Spleen (tissue), 11 donors: ENCODE data around the gene CCDC157. TPM values are rescaled to one million over a fixed set of nuclear protein-coding genes. Genes with fewer than 3 reads are reported as not detected.

Experiments
- DNase-seq: peaks from one replicate; pipeline ENCODE4 v3.0.0-alpha.2; 2020
- H3K27ac ChIP-seq, 8 donors: fragments of 200-600 bp; sonication (generic) in 7 of 8; 1 replicate in 4 of 8; 2 replicates in 4 of 8; pipeline versions ENCODE4 v1.5.0 to v1.8.0; 2016 to 2021; ENCODE audit warnings: inconsistent platforms in 4 of 8, mild to moderate bottlenecking in 4 of 8, moderate library complexity in 1 of 8
- H3K27me3 ChIP-seq, 7 donors: fragments of 200-600 bp; sonication (generic) in 6 of 7; replicated peaks in 1 of 7; 1 replicate in 4 of 7; 2 replicates in 3 of 7; pipeline versions ENCODE4 v1.5.0 to v1.8.0; 2016 to 2021; ENCODE audit warnings: inconsistent platforms in 3 of 7, mild to moderate bottlenecking in 1 of 7
- H3K36me3 ChIP-seq, 6 donors: fragments of 200-600 bp; sonication (generic) in 5 of 6; 1 replicate in 4 of 6; 2 replicates in 2 of 6; pipeline versions ENCODE4 v1.5.0 to v1.8.0; 2016 to 2021; ENCODE audit warnings: inconsistent platforms in 2 of 6
- H3K4me1 ChIP-seq, 6 donors: fragments of 200-600 bp; sonication (generic) in 5 of 6; 1 replicate in 3 of 6; 2 replicates in 3 of 6; pipeline versions ENCODE4 v1.5.0 to v1.8.0; 2016 to 2021; ENCODE audit warnings: inconsistent platforms in 3 of 6
- H3K4me3 ChIP-seq, 8 donors: fragments of 200-600 bp; sonication (generic) in 7 of 8; 1 replicate in 4 of 8; 2 replicates in 4 of 8; pipeline versions ENCODE4 v1.5.0 to v1.8.0; 2016 to 2021; ENCODE audit warnings: inconsistent platforms in 4 of 8, mild to moderate bottlenecking in 4 of 8, moderate library complexity in 2 of 8
- H3K9me3 ChIP-seq, 8 donors: fragments of 200-600 bp; sonication (generic) in 7 of 8; 1 replicate in 4 of 8; 2 replicates in 4 of 8; pipeline versions ENCODE4 v1.5.0 to v1.8.0; 2016 to 2021; ENCODE audit warnings: inconsistent platforms in 4 of 8
- POLR2A ChIP-seq, 3 donors: fragments of 450-650 bp; IDR thresholded peaks; one replicate each; pipeline ENCODE4 v1.5.1; 2017; ENCODE audit warnings: antibody characterized with exemption in 3 of 3, mild to moderate bottlenecking in 1 of 3
- POLR2AphosphoS5 ChIP-seq, 3 donors: sonication (generic); formaldehyde crosslinking; IDR thresholded peaks; one replicate each; pipeline ENCODE4 v1.5.1; 2017; ENCODE audit warnings: antibody characterized with exemption in 3 of 3
- WGBS, 5 donors: extraction: QIAGEN DNeasy Blood & Tissue Kit in 3 of 5; methylation state at CpG; one replicate each; pipeline versions ENCODE4 v1.1.5 to v1.1.7; 2013 to 2018; 5-methylcytosine and 5-hydroxymethylcytosine counted together
- intact Hi-C: fragments of 100-400 bp; cut with DNase I; formaldehyde crosslinking; loops from one replicate; pipeline ENCODE4 v1.15.0; 2023; ENCODE audit warnings: low total_unique reads
- polyA plus RNA-seq, 3 donors: library from polyadenylated mRNA; stranded (reverse); fragments of 200-250 nt; gene quantifications; one replicate each; pipeline ENCODE4 v1.2.1, GENCODE V29; 2013
- small RNA-seq, 4 donors: library from RNA; depleted of rRNA; stranded (forward); fragments of <200 nt; gene quantifications; one replicate each; pipeline ENCODE3, GENCODE V24; 2016
- total RNA-seq, 7 donors: library from RNA; depleted of rRNA in 3 of 7; stranded (reverse); fragments of >200 nt in 3 of 7; fragmentation: NEBNext Ultra II Directional in 4 of 7; extraction: Animal tissue kit (Norgen Biotek cat#: 25700) in 4 of 7; gene quantifications; one replicate each; pipeline versions ENCODE4 v1.1.0 to v1.2.1, GENCODE V29; 2016 to 2021
- TF ChIP-seq, protein P1 (sequence below), 11 experiments: fragments of 200-600 bp in 7 of 11; fragments of 450-650 bp in 4 of 11; sonication (generic) in 4 of 11; IDR thresholded peaks in 8 of 11; conservative IDR thresholded peaks in 3 of 11; 1 replicate in 7 of 11; 2 replicates in 4 of 11; pipeline versions ENCODE4 v1.4.0 to v1.8.0; 2016 to 2021; ENCODE audit warnings: antibody characterized with exemption in 11 of 11, inconsistent platforms in 4 of 11, mild to moderate bottlenecking in 1 of 11
- donor health status: healthy with polysubstance abuse.
- donor health status: DM: no; HTN: no; CAD: no; lungs with moderate emphysema.
- donor health status: DM: no; HTN: no; CAD: no.
- donor health status: Bipolar disorder and iron deficiency.
- donor health status: healthy.
- donor health status: DM: no; HTN: no; CAD: no.
- donor health status: DM: yes; HTN: yes; CAD: no.

Gene CCDC157
- total and polyA plus RNA-seq, 10 donors: 2.1 to 8.1 (median 3.7) TPM

DNA sequence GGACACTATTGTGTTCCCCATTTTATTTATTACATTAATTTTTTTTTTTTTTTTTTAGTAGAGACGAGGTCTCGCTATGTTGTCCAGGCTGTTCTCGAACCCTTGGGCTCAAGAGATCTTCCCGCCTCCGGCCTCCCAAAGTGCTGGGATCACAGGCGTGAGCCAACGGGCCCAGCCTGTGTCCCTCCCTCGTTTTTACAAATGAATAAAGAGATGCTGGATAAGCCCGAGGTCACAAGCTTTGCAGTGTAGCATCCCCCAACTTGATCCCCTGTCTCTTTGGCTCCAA is 68.5 kb downstream of the CCDC157 start:
- peaks cover 29 to 68% (median 45%) of the 10 kb centered on the region in 6 donors for H3K4me1 ChIP-seq
- intact Hi-C loops: no loop called here
- 13 to 20% (median 16%) methylated on average over 9 of the region's 9 CpGs for WGBS, 5 donors
- H3K9me3 ChIP-seq: no peaks in the 10 kb centered on the region
- DNase-seq: no peak
- peak overlapping the region; percentile 49 to 93 (median 89) for H3K27ac ChIP-seq
- no peaks in the 10 kb centered on the region for H3K27me3 ChIP-seq
- H3K36me3 ChIP-seq: peaks cover 0 to 36% (median 11%) of the 10 kb centered on the region in 6 donors
- peak overlapping the region; percentile 57 to 96 (median 73) for H3K4me3 ChIP-seq
- TF ChIP-seq POLR2A (IDR thresholded peaks at IDR 0.05) (no peak), POLR2AphosphoS5 (IDR thresholded peaks at IDR 0.05) (no peak)
- TF ChIP-seq, protein P1, sequence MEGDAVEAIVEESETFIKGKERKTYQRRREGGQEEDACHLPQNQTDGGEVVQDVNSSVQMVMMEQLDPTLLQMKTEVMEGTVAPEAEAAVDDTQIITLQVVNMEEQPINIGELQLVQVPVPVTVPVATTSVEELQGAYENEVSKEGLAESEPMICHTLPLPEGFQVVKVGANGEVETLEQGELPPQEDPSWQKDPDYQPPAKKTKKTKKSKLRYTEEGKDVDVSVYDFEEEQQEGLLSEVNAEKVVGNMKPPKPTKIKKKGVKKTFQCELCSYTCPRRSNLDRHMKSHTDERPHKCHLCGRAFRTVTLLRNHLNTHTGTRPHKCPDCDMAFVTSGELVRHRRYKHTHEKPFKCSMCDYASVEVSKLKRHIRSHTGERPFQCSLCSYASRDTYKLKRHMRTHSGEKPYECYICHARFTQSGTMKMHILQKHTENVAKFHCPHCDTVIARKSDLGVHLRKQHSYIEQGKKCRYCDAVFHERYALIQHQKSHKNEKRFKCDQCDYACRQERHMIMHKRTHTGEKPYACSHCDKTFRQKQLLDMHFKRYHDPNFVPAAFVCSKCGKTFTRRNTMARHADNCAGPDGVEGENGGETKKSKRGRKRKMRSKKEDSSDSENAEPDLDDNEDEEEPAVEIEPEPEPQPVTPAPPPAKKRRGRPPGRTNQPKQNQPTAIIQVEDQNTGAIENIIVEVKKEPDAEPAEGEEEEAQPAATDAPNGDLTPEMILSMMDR (IDR thresholded peaks at IDR 0.05 in 8 of 11, conservative IDR thresholded peaks at IDR 0.05 in 3 of 11): no peak

DNA sequence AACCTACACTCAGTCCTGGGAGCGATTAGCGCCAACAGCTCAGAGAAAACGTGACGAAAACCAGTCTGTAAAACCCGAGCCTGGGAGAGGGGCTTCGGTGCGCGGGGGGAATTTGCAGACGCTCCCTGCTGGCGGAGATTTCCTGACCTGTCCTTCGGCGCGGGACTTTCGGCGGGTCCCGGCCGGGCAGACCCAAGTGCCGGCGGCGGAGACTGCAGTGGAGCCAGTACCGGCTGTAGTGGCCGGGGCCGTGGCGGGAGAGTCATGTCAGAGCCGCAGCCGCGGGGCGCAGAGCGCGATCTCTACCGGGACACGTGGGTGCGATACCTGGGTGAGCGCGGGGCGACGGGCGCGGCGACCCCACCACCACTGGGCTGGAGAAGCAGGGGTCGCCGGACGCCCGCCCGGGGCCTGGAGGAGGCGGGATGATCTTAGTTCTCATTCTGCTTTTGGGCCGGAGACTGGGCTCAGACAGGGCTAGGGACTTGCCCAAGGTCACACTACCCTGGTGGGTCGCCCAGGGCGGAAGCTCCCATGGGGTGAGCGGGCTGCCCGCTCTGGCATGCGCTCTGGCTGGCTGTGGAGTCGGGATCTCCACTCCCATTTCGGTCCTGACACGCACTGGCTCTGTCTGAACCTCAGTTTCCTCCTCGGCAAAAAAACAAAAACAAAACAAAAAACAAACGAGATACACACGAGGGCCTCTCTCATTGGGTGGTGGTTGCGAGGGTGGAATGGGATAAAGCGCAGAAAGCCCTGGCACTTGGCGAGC is 69.0 kb downstream of the CCDC157 start, which contains the start of gene MTFP1:
TSS of gene MTFP1 (plus strand) at position 153 of the 772 bp plus-strand sequence. CDS start at position 265, 112 bp downstream.
- H3K27ac ChIP-seq: peak within 1 kb of the TSS; percentile 88 to 95 (median 93)
- H3K4me3 ChIP-seq: peak within 1 kb of the TSS; percentile 58 to 96 (median 74)
- peak; percentile 89 for DNase-seq
- intact Hi-C loops: no loop called here
- no peaks in the 10 kb centered on the region for H3K27me3 ChIP-seq
- 3 to 21% (median 3%) methylated on average over 11 to 61 of the region's 61 CpGs for WGBS, 5 donors
- H3K36me3 ChIP-seq: peaks cover 0 to 31% (median 11%) of the 10 kb centered on the region in 6 donors
- peaks cover 29 to 63% (median 45%) of the 10 kb centered on the region in 6 donors for H3K4me1 ChIP-seq
- no peaks in the 10 kb centered on the region for H3K9me3 ChIP-seq
- TF ChIP-seq POLR2AphosphoS5 (IDR thresholded peaks at IDR 0.05) (peak; percentile 61 to 77 (median 73)), POLR2A (IDR thresholded peaks at IDR 0.05) (no peak)
- TF ChIP-seq, protein P1 (IDR thresholded peaks at IDR 0.05 in 8 of 11, conservative IDR thresholded peaks at IDR 0.05 in 3 of 11): peak in 2 of 11 experiments; percentile 13 to 20

Small RNA genes within 50 kb of the gene (small RNA-seq; reads per million reads assigned to genes)
- gene AC004832.3 (0 reads per million in 4 donors), gene RNU6-564P (0 reads per million in 4 donors)

Other genes with a start within 250 kb of the CCDC157 start
- gene LIF, start 110.2 kb upstream of the CCDC157 start, total RNA-seq: 1 to 10 TPM in 3 of 7 donors, under 1 TPM in 2, not detected in 2; 0.32 to 3.2 (median 2.3) TPM
- under 1 TPM; 0.21 to 0.77 (median 0.24) TPM for gene LIF, start 110.2 kb upstream of the CCDC157 start, polyA plus RNA-seq
- 10 to 100 TPM in 2 of 7 donors, 1 to 10 TPM in 5; 2.1 to 16.8 (median 4.5) TPM for gene OSM, start 90.2 kb upstream of the CCDC157 start, total RNA-seq
- gene OSM, start 90.2 kb upstream of the CCDC157 start, polyA plus RNA-seq: 1 to 10 TPM; 1.2 to 2.1 (median 1.7) TPM
- 10 to 100 TPM in 5 of 7 donors, 1 to 10 TPM in 2; 7.4 to 18.9 (median 14.6) TPM for gene CASTOR1, start 67.5 kb upstream of the CCDC157 start, total RNA-seq
- gene CASTOR1, start 67.5 kb upstream of the CCDC157 start, polyA plus RNA-seq: 10 to 100 TPM in 2 of 3 donors, 1 to 10 TPM in 1; 5.6 to 12.8 (median 12.0) TPM
- gene TBC1D10A, start 30.1 kb upstream of the CCDC157 start, total RNA-seq: 10 to 100 TPM; 26.8 to 46.4 (median 34.3) TPM
- 10 to 100 TPM; 21.1 to 37.4 (median 22.1) TPM for gene TBC1D10A, start 30.1 kb upstream of the CCDC157 start, polyA plus RNA-seq
- gene SF3A1, start 113 bp upstream of the CCDC157 start, total RNA-seq: 100 to 1,000 TPM; 154 to 223 (median 182) TPM
- 10 to 100 TPM; 14.9 to 22.8 (median 16.1) TPM for gene SF3A1, start 113 bp upstream of the CCDC157 start, polyA plus RNA-seq
- 10 to 100 TPM; 10.2 to 19.5 (median 15.9) TPM for gene RNF215, start 30.4 kb downstream of the CCDC157 start, total RNA-seq
- 10 to 100 TPM in 1 of 3 donors, 1 to 10 TPM in 2; 6.5 to 11.0 (median 8.3) TPM for gene RNF215, start 30.4 kb downstream of the CCDC157 start, polyA plus RNA-seq
- gene SEC14L2, start 40.0 kb downstream of the CCDC157 start, total RNA-seq: 1 to 10 TPM in 6 of 7 donors, under 1 TPM in 1; 0.52 to 6.1 (median 2.4) TPM
- 1 to 10 TPM in 1 of 3 donors, under 1 TPM in 2; 0.54 to 1.5 (median 0.96) TPM for gene SEC14L2, start 40.0 kb downstream of the CCDC157 start, polyA plus RNA-seq
- gene MTFP1, start 68.8 kb downstream of the CCDC157 start, total RNA-seq: 10 to 100 TPM in 6 of 7 donors, 1 to 10 TPM in 1; 9.9 to 36.8 (median 15.4) TPM
- gene MTFP1, start 68.8 kb downstream of the CCDC157 start, polyA plus RNA-seq: 10 to 100 TPM; 16.9 to 30.4 (median 26.4) TPM
- gene SEC14L3, start 115.0 kb downstream of the CCDC157 start, total RNA-seq: not detected
- not detected for gene SEC14L3, start 115.0 kb downstream of the CCDC157 start, polyA plus RNA-seq
- gene SEC14L4, start 148.7 kb downstream of the CCDC157 start, total RNA-seq: 1 to 10 TPM in 3 of 7 donors, under 1 TPM in 4; 0.18 to 1.6 (median 0.68) TPM
- under 1 TPM; 0.03 to 0.29 (median 0.07) TPM for gene SEC14L4, start 148.7 kb downstream of the CCDC157 start, polyA plus RNA-seq
- under 1 TPM in 5 of 7 donors, not detected in 2; 0.16 to 0.56 (median 0.23) TPM for gene SEC14L6, start 189.7 kb downstream of the CCDC157 start, total RNA-seq
- gene SEC14L6, start 189.7 kb downstream of the CCDC157 start, polyA plus RNA-seq: under 1 TPM; 0.03 to 0.06 (median 0.04) TPM
- gene GAL3ST1, start 217.7 kb downstream of the CCDC157 start, total RNA-seq: 1 to 10 TPM in 1 of 7 donors, under 1 TPM in 1, not detected in 5; 0.69 to 2.1 TPM
- under 1 TPM; 0.15 to 0.51 (median 0.17) TPM for gene GAL3ST1, start 217.7 kb downstream of the CCDC157 start, polyA plus RNA-seq
- 10 to 100 TPM; 39.0 to 61.5 (median 49.5) TPM for gene PES1, start 234.9 kb downstream of the CCDC157 start, total RNA-seq
- gene PES1, start 234.9 kb downstream of the CCDC157 start, polyA plus RNA-seq: 10 to 100 TPM; 45.4 to 72.7 (median 49.0) TPM